ENCODE results near the gene TUBG2. TPM values are rescaled to one million over a fixed set of nuclear protein-coding genes. Genes with fewer than 3 reads are reported as not detected.
"Not testable (repeated sequence)": the region's sequence is repeated elsewhere in the genome, so short reads cannot be mapped to it uniquely, and the experiment has no call there.

TUBG2 gene
- total RNA-seq, 1 donor from 2014 or later = 9.4 TPM

- ATAC-seq (ENCODE audit: low read depth) = no peak
- H3K27me3 Mint-ChIP-seq = no peaks in the 10 kb centered on the region
- TF ChIP-seq CTCF (IDR thresholded peaks at IDR 0.05) = no peak
- DNase-seq = no peak
- H3K9me3 Mint-ChIP-seq = no peaks in the 10 kb centered on the region
- intact Hi-C loops (cut with micrococcal nuclease) = loop anchor here (5.0 kb wide), 1 partner anchor 34 kb away; no protein-coding TSS in a partner anchor
- ChIA-PET POLR2A (interaction anchor here (1.1 to 1.9 kb wide), 3 partner anchors 9 to 65 kb away, joined by 3 to 17 read pairs (median 5); partner anchors contain the start of genes RETREG3 and TUBG1), CTCF (interaction anchor here (1.2 to 1.8 kb wide), 3 partner anchors 9 to 62 kb away, joined by 4 to 9 read pairs (median 8); partner anchors contain the start of genes PSMC3IP, RETREG3 and TUBG1)
- H3K36me3 Mint-ChIP-seq (ENCODE audit: low read depth) = peaks cover 26% of the 10 kb centered on the region
- no peak overlapping the region for H3K4me3 Mint-ChIP-seq
- peak overlapping the region; percentile 56 for H3K27ac Mint-ChIP-seq
- peaks cover 18% of the 10 kb centered on the region for H3K4me1 Mint-ChIP-seq
Observed at GRCh38 chr17:42617956-42618431, 41.1 kb upstream of the TUBG2 start.

GRCh38 chr17:42618442-42619150 lies 40.5 kb upstream of the TUBG2 start:
- peak overlapping the region; percentile 48 for H3K4me3 Mint-ChIP-seq
- ChIA-PET CTCF (interaction anchor here (1.2 to 1.8 kb wide), 3 partner anchors 10 to 61 kb away, joined by 4 to 9 read pairs (median 8); partner anchors contain the start of genes PSMC3IP, RETREG3 and TUBG1), POLR2A (interaction anchor here (1.1 to 1.9 kb wide), 4 partner anchors 10 to 65 kb away, joined by 3 to 17 read pairs (median 4); partner anchors contain the start of genes RETREG3 and TUBG1)
- H3K36me3 Mint-ChIP-seq (ENCODE audit: low read depth) = peaks cover 22% of the 10 kb centered on the region
- no peak for TF ChIP-seq CTCF (IDR thresholded peaks at IDR 0.05)
- peaks cover 18% of the 10 kb centered on the region for H3K4me1 Mint-ChIP-seq
- no peaks in the 10 kb centered on the region for H3K27me3 Mint-ChIP-seq
- no peaks in the 10 kb centered on the region for H3K9me3 Mint-ChIP-seq
- DNase-seq (no peak), ATAC-seq (ENCODE audit: low read depth) (peak; percentile 71)
- H3K27ac Mint-ChIP-seq = peak overlapping the region; percentile 56
- intact Hi-C loops (cut with micrococcal nuclease) = loop anchor here (5.0 kb wide), 1 partner anchor 34 kb away; no protein-coding TSS in a partner anchor

DNA sequence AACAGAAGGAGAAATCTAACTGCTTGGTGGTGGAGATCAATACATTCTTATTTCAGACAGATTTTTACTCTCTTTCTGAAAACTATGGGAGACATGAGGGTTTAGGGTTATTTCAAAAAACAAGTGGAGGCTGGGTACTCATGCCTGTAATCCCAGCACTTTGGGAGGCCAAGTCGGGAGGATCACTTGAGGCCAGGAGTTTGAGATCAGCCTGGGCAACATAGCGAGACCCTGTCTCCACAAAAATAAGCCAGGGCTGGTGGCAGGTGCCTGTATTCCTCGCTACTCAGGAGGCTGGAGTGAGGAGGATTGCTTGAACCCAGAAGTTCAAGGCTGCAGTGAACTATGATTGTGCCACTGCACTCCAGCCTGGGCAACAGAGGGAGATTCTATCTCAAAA lies 37.1 kb upstream of the TUBG2 start:
- intact Hi-C loops (cut with micrococcal nuclease); DNase-seq; ATAC-seq (ENCODE audit: low read depth); H3K27me3 Mint-ChIP-seq; H3K36me3 Mint-ChIP-seq (ENCODE audit: low read depth); H3K27ac Mint-ChIP-seq; H3K9me3 Mint-ChIP-seq; H3K4me3 Mint-ChIP-seq: not testable (repeated sequence)
- peaks cover 18% of the 10 kb centered on the region for H3K4me1 Mint-ChIP-seq
- CTCF ChIA-PET = interaction anchor here (1.1 kb wide), 1 partner anchor 44 kb away, joined by 3 read pairs; no protein-coding TSS in a partner anchor
- POLR2A ChIA-PET = interaction anchor here (0.7 kb wide), 1 partner anchor 8 kb away, joined by 3 read pairs; no protein-coding TSS in a partner anchor

GRCh38 chr17:42623271-42623670 lies 35.8 kb upstream of the TUBG2 start:
- no peaks in the 10 kb centered on the region for H3K27me3 Mint-ChIP-seq
- intact Hi-C loops (cut with micrococcal nuclease) = no loop called here
- H3K9me3 Mint-ChIP-seq = no peaks in the 10 kb centered on the region
- ChIA-PET POLR2A (interaction anchor here (0.6 kb wide), 1 partner anchor 46 kb away, joined by 4 read pairs; no protein-coding TSS in a partner anchor), CTCF (no interaction called here)
- H3K4me3 Mint-ChIP-seq = no peak overlapping the region
- no peak overlapping the region for H3K27ac Mint-ChIP-seq
- peaks cover 10% of the 10 kb centered on the region for H3K4me1 Mint-ChIP-seq
- no peaks in the 10 kb centered on the region for H3K36me3 Mint-ChIP-seq (ENCODE audit: low read depth)
- ATAC-seq (ENCODE audit: low read depth) (no peak), DNase-seq (no peak)
- no peak for TF ChIP-seq CTCF (IDR thresholded peaks at IDR 0.05)

GRCh38 chr17:42623732-42624596 lies 35.1 kb upstream of the TUBG2 start:
- H3K27me3 Mint-ChIP-seq = no peaks in the 10 kb centered on the region
- ATAC-seq (ENCODE audit: low read depth) (no peak), DNase-seq (no peak)
- H3K9me3 Mint-ChIP-seq = no peaks in the 10 kb centered on the region
- intact Hi-C loops (cut with micrococcal nuclease) = no loop called here
- no peak for TF ChIP-seq CTCF (IDR thresholded peaks at IDR 0.05)
- H3K4me3 Mint-ChIP-seq = no peak overlapping the region
- ChIA-PET POLR2A (interaction anchor here (0.6 kb wide), 1 partner anchor 46 kb away, joined by 4 read pairs; no protein-coding TSS in a partner anchor), CTCF (no interaction called here)
- no peaks in the 10 kb centered on the region for H3K36me3 Mint-ChIP-seq (ENCODE audit: low read depth)
- no peak overlapping the region for H3K27ac Mint-ChIP-seq
- peaks cover 3% of the 10 kb centered on the region for H3K4me1 Mint-ChIP-seq

DNA sequence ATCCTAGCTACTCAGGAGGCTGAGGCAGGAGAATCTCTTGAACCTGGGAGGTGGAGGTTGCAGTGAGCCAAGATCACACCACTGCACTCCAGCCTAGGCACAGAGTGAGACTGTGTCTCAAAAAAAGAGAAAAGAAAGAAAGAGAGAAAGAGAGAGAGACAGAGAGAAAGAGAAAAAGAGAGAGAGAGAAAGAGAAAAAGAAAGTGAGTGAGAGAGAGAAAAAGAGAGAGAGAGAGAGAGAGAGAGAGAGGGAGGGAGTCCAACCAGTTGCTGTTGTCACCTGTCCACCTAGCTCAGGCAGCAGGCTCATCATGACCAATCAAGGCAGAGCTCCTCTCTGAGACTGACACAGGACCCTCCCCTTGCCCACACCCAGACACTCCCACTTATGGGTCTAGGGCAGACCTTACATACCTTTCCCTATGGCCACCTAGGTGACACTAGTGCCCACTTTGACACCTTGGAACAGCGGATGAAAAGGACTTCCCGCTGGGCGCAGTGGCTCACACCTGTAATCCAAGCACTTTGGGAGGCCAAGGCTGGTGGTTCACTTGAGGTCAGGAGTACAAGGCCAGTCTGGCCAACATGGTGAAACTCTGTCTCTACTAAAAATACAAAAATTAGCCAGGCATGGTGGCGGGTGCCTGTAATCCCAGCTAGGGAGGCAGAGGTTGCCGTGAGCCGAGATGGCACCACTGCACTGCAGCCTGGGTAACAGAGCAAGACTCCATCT lies 31.9 kb upstream of the TUBG2 start:
- intact Hi-C loops (cut with micrococcal nuclease); H3K9me3 Mint-ChIP-seq; CTCF ChIA-PET; ATAC-seq (ENCODE audit: low read depth); H3K36me3 Mint-ChIP-seq (ENCODE audit: low read depth); DNase-seq; H3K4me1 Mint-ChIP-seq; H3K4me3 Mint-ChIP-seq; H3K27me3 Mint-ChIP-seq; POLR2A ChIA-PET; H3K27ac Mint-ChIP-seq: not testable (repeated sequence)

Measured in activated B cell treated with CpG ODN at 0.5 μM for 24 hours (primary cell).